Measurements from ENCODE around the gene WDR7. TPM values are rescaled to one million over a fixed set of nuclear protein-coding genes. Genes with fewer than 3 reads are reported as not detected.

Gene WDR7
- total and polyA plus RNA-seq, 2 donors: 9.1 to 70.8 TPM

DNA sequence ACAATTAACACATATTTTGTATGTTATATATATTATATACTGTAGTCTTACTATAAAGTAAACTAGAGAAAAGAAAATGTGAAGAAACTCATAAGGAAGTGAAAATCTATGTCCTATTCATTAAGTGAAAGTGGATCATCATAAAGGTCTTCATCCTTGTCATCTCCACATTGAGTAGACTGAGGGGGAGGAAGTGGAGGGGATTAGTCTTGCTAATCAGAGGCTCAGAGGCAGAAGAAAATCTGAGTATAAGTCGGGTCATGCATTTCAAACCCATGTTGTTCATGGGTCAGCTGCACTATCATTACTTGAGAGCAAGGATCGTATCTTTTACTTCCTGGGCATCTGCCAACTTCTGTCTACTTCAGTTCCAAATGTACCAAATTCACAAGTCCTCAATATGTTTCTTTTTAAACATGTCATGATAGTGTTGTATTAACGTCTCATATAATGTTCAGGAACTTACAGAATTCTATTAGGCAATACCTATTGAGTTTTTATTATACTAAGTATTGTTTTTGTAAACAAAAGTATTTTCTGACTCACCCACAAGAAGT is 286.8 kb downstream of the WDR7 start:
- no peak overlapping the region for H3K27ac ChIP-seq (ENCODE audit: low read depth)
- WGBS: 51% methylated on average over 3 of the region's 3 CpGs
- no peak overlapping the region for H3K4me3 ChIP-seq (ENCODE audit: low read depth, low read length)

DNA sequence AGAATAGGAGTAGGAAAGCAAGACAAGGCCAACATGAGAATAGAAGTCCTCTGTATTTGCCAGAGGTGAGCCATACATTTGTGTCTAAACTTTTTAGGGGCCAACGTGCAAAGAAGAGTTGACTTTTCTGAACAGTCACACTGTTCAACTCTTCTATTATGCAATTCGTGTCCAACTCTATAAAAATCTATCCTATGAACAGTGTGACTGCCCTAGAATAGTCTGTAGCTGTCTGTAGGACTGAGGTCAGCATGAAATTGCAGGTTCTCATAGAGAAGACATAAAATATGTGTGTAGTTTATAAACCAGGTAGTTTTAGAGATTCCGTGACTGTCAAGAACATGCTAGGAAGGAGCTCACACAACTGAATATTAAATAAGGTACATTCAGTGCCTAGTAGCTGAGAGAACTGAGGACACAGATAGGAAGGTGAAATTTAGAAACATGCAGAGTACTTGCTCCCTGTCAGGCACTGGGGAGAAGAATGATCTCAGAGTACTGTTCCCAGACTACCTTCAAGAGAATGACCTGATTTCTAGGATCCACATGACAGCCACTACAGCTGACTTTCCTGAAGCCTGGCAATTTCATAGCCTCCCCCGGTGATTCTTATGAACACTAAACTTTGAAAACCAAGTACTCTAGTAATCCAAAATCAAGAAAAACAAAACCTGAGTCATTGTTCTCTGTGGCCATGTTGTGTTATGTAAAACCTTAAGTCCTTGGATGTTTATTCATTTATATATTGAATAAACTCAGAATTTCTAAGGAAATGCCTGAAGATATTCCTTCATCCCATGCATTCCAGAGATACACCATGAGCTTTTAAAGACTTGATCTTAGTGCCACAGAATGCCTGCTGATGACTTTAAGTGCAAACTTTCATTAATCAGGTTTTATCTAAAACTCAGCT is 294.3 kb downstream of the WDR7 start:
- no peak for DNase-seq (ENCODE audit: extremely low spot score)
- 93% methylated on average over 4 of the region's 4 CpGs for WGBS
- H3K36me3 ChIP-seq (ENCODE audit: insufficient read depth): no peaks in the 10 kb centered on the region
- no peaks in the 10 kb centered on the region for H3K4me1 ChIP-seq (ENCODE audit: insufficient read depth)
- no peak overlapping the region for H3K27ac ChIP-seq (ENCODE audit: low read depth)
- no peak overlapping the region for H3K4me3 ChIP-seq (ENCODE audit: low read depth, low read length)

More for the DNA sequence above, 286.8 kb downstream of the WDR7 start:
- Histone ChIP-seq H3K4me1 (ENCODE audit: insufficient read depth) (no peaks in the 10 kb centered on the region), H3K36me3 (ENCODE audit: insufficient read depth) (no peaks in the 10 kb centered on the region)
- DNase-seq (ENCODE audit: extremely low spot score): no peak

DNA sequence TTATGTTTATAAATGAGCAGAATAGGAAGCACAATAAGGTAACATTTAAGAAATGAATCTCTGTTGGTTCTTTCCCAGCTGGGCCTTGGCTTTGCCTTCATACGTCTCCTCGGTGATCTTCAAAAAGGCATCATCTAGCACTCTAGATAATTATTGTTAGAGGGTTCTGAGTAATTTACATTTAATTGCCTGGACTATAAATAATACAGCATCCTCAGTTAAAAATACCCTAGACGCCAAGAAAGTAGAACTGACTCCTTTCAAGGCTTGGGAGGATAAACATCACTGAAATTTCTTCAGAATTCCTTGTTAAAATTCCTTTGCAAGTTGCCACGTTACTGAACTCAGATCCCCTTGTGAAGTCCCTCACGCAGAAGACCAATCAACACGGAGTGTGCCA is 296.1 kb downstream of the WDR7 start:
- no peak for DNase-seq (ENCODE audit: extremely low spot score)
- no peaks in the 10 kb centered on the region for H3K4me1 ChIP-seq (ENCODE audit: insufficient read depth)
- no peak overlapping the region for H3K4me3 ChIP-seq (ENCODE audit: low read depth, low read length)
- no peak overlapping the region for H3K27ac ChIP-seq (ENCODE audit: low read depth)
- H3K36me3 ChIP-seq (ENCODE audit: insufficient read depth): no peaks in the 10 kb centered on the region
- WGBS: 75% methylated on average over 6 of the region's 6 CpGs

DNA sequence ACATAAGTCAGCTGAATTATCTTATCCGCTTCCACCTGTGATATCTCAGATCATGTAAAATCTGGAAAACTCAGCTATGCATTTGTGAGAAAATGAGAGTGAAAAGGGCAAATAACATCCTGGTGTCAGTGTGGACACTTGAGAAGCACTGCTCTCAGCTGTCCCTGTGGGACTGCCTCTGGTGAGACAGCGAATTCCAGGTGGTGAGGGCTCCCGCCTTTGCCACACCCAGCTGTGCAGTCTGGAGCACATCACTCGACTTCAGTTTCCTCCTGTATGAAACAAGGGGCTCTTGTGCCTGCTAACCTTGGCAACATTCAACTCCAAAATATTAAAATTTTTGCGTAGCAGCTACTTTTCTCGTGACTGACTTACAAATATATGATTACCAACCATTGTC is 300.9 kb downstream of the WDR7 start:
- Histone ChIP-seq H3K36me3 (ENCODE audit: insufficient read depth) (no peaks in the 10 kb centered on the region), H3K4me3 (ENCODE audit: low read depth, low read length) (no peak overlapping the region), H3K27ac (ENCODE audit: low read depth) (no peak overlapping the region), H3K4me1 (ENCODE audit: insufficient read depth) (no peaks in the 10 kb centered on the region)
- DNase-seq (ENCODE audit: extremely low spot score): no peak
- 86% methylated on average over 6 of the region's 6 CpGs for WGBS

DNA sequence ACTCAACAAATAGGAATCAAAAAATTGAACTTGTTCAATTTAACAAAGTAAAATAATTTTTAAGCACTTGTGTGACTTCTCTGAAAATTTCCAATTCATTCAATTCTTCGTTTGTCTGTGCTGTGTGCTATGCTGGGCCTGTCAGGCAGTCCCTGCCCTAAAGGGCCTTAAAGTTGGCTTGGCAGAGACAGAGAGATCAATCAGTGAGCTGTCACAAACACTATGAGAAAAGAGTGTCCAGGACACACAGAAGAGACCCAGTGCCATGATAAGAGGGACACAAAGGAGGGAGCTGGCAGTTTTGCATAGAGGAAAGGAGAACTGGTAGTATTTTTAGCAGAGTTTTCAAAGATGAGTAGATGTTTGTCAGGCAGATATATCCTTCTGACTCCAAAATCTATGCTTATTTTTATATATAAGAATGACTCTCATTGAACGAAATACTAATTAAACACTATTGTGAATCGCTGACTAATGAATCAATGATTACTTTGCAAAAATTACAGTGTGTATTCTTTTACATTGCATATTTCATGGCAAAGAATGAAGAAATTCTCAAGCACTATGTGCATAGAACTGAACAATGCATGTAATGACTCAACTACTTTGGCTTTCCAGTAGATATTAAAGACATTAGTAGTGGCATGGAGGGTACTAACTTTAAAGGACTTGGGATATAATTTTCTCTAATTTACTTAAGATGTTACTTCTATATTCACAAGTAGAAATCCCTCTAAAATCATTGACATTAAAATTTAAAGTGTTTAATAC is 302.5 kb downstream of the WDR7 start:
- H3K27ac ChIP-seq (ENCODE audit: low read depth): no peak overlapping the region
- WGBS: 97% methylated on average over 3 of the region's 3 CpGs
- H3K36me3 ChIP-seq (ENCODE audit: insufficient read depth): no peaks in the 10 kb centered on the region
- no peak overlapping the region for H3K4me3 ChIP-seq (ENCODE audit: low read depth, low read length)
- DNase-seq (ENCODE audit: extremely low spot score): no peak
- H3K4me1 ChIP-seq (ENCODE audit: insufficient read depth): no peaks in the 10 kb centered on the region

DNA sequence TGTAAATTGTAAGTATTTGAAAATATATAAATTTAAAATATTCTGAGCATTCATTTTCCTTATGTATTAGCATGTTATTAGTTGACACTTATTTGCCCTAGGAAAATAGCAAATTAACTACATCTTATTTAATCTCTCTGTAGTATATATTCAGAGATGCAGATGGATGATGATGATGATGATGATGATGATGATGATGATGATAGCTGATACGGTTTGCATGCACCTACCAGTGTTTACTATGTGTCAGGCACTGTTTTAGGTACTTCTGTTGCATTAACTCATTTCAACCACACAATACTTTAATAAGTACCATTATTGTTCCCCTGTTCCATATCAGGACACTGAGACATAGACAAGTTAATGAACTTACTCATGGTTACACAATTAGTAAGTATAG is 304.3 kb downstream of the WDR7 start:
- H3K4me3 ChIP-seq (ENCODE audit: low read depth, low read length): no peak overlapping the region
- H3K4me1 ChIP-seq (ENCODE audit: insufficient read depth): no peaks in the 10 kb centered on the region
- H3K36me3 ChIP-seq (ENCODE audit: insufficient read depth): no peaks in the 10 kb centered on the region
- H3K27ac ChIP-seq (ENCODE audit: low read depth): no peak overlapping the region
- 90% methylated on average over 1 of the region's 1 CpG for WGBS
- DNase-seq (ENCODE audit: extremely low spot score): no peak

DNA sequence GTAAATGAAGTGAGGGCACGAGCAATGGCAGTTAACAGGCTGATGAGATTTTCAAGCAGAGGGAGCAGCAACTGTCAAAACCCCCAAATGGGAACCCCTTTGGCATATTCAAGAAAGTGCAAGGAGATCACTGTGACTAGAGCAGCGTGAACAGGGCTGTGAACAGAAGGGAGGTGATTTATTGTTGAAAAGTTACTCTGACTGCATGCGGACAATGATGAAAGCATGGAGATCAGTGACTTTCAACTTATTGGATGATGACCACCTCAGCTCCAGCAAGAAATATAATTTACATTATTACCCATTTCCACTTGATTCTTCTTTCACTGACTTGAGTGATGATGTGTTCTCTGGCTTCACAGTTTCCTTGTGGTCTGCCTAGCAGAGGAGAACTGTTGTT is 308.0 kb downstream of the WDR7 start:
- Histone ChIP-seq H3K27ac (ENCODE audit: low read depth) (no peak overlapping the region), H3K36me3 (ENCODE audit: insufficient read depth) (no peaks in the 10 kb centered on the region), H3K4me3 (ENCODE audit: low read depth, low read length) (no peak overlapping the region), H3K4me1 (ENCODE audit: insufficient read depth) (no peaks in the 10 kb centered on the region)
- 88% methylated on average over 3 of the region's 3 CpGs for WGBS
- no peak for DNase-seq (ENCODE audit: extremely low spot score)

DNA sequence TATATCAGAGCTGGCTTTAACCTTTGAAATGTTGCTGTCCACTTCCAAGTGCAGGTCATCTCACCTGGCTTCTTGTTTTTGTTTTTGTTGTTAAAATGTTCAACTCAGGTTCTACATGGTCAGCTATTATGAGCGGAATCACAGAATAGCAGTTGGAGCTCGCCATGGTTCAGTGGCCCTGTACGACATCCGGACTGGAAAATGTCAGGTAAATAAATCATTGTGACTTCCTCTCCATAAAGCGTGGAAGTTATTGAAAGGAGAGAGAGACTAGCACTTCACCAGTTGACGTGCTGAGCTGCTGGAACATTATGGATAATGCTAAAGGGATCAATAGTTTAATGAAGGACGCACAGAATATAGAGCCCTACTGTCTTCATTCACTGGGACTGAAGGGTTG is 311.2 kb downstream of the WDR7 start:
- Histone ChIP-seq H3K27ac (ENCODE audit: low read depth) (no peak overlapping the region), H3K36me3 (ENCODE audit: insufficient read depth) (no peaks in the 10 kb centered on the region), H3K4me1 (ENCODE audit: insufficient read depth) (no peaks in the 10 kb centered on the region), H3K4me3 (ENCODE audit: low read depth, low read length) (no peak overlapping the region)
- no peak for DNase-seq (ENCODE audit: extremely low spot score)
- WGBS: 87% methylated on average over 7 of the region's 7 CpGs

DNA sequence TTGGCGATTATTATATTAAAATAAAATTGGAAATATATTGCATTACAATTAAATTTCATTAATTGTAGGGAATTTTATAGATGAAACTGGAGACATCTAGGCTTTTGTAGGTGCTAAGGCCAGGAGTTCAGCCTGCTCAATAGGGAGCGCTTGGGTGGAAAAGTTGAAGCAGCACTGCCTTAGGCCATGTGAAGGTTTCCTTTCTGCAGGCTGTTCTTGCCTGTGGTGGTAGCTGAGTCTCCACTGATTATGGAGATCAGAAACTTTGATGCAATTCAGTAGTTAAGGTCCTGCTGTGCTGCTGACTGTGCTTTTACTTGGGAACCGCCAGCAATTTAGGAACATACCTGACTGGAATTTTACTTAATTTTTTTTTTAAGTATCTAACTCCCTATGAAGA is 315.9 kb downstream of the WDR7 start:
- WGBS: 96% methylated on average over 3 of the region's 3 CpGs

DNA sequence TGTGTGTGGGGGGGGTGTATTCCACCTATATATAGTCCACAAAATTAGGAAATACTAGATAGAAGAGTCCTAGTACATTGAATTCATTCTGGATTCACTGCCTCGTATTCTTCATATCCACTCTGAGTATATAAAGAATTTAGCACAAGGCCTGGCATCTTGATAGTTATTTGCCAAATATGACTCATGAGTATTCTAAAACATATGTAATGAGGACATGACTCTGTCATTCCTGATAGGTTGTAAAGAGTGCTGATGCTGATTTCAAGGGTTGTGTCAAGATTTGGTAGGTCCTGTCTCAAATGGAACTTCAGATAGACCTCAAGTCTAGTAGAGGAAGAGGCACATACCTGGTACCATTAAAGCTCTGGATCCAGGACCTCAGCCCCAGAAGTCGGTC is 322.3 kb downstream of the WDR7 start:
- DNase-seq (ENCODE audit: extremely low spot score): no peak
- no peaks in the 10 kb centered on the region for H3K4me1 ChIP-seq (ENCODE audit: insufficient read depth)
- no peak overlapping the region for H3K4me3 ChIP-seq (ENCODE audit: low read depth, low read length)
- WGBS: 99% methylated on average over 2 of the region's 2 CpGs
- H3K36me3 ChIP-seq (ENCODE audit: insufficient read depth): peaks cover 2% of the 10 kb centered on the region
- H3K27ac ChIP-seq (ENCODE audit: low read depth): no peak overlapping the region

More for the DNA sequence above, 315.9 kb downstream of the WDR7 start:
- DNase-seq (ENCODE audit: extremely low spot score): no peak
- Histone ChIP-seq H3K4me1 (ENCODE audit: insufficient read depth) (no peaks in the 10 kb centered on the region), H3K27ac (ENCODE audit: low read depth) (no peak overlapping the region), H3K36me3 (ENCODE audit: insufficient read depth) (peaks cover 2% of the 10 kb centered on the region), H3K4me3 (ENCODE audit: low read depth, low read length) (no peak overlapping the region)

DNA sequence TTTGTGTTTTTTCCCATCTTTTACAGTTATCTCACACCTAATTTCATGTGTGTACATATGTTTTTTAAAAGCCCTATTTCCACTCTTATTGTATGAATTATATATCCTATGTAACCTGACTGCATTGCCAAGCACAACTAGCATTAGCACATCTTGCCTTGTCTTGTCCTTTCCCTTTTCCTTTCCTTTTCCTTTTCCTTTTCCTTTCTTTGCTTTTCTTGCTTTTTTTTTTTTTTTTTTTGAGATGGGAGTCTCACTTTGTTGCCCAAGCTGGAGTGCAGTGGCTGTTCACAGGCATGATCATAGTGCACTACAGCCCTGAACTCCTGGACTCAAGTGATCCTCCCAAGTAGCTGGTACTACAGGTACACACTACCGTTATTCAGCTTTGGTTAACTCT is 323.0 kb downstream of the WDR7 start:
- Histone ChIP-seq H3K4me1 (ENCODE audit: insufficient read depth) (no peaks in the 10 kb centered on the region), H3K36me3 (ENCODE audit: insufficient read depth) (peaks cover 2% of the 10 kb centered on the region), H3K27ac (ENCODE audit: low read depth) (no peak overlapping the region), H3K4me3 (ENCODE audit: low read depth, low read length) (no peak overlapping the region)
- 88% methylated on average over 1 of the region's 1 CpG for WGBS
- no peak for DNase-seq (ENCODE audit: extremely low spot score)

DNA sequence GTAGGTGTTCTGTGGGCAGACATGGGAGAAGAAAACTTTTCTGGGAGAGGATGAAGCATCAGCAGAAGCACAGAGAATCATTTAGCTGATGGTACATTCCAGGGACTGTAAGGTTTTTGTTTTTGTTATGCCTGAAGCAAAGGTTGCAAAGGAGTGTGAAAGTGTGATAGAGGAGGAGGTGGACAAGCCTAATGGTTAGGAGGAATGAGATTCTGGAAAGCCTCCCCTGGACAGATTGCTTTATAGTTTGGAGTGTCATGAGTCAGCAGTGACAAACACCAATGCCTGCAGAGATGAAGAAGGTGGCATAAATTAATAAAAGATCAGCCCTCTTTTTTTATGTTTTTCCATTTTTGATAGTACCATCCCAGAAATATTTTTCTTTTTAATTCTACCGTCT is 324.1 kb downstream of the WDR7 start:
- no peak overlapping the region for H3K27ac ChIP-seq (ENCODE audit: low read depth)
- H3K36me3 ChIP-seq (ENCODE audit: insufficient read depth): no peaks in the 10 kb centered on the region
- no peaks in the 10 kb centered on the region for H3K4me1 ChIP-seq (ENCODE audit: insufficient read depth)
- 95% methylated on average over 1 of the region's 1 CpG for WGBS
- no peak for DNase-seq (ENCODE audit: extremely low spot score)
- no peak overlapping the region for H3K4me3 ChIP-seq (ENCODE audit: low read depth, low read length)

DNA sequence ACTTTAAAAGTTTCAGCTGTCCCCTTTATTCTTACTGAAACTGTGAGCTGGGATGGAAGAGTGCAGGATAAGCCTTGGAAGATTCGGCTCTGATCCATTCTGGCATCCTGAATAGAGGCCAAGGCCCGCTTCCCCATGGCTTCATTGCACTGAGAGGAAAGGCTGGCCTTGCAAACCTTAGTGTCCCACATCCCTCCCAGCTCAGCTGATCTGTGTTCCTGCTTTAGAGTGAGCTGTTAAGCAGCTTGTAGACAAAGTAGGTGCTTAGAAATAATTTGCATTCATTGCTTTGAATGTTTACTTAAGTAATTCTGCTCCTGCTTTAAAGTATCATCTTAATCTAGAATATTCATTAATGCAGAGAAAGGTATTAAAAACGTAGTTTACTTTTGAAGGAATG is 326.1 kb downstream of the WDR7 start:
- no peak overlapping the region for H3K4me3 ChIP-seq (ENCODE audit: low read depth, low read length)
- DNase-seq (ENCODE audit: extremely low spot score): no peak
- H3K27ac ChIP-seq (ENCODE audit: low read depth): no peak overlapping the region
- 65% methylated on average over 3 of the region's 3 CpGs for WGBS
- H3K36me3 ChIP-seq (ENCODE audit: insufficient read depth): no peaks in the 10 kb centered on the region
- H3K4me1 ChIP-seq (ENCODE audit: insufficient read depth): no peaks in the 10 kb centered on the region

DNA sequence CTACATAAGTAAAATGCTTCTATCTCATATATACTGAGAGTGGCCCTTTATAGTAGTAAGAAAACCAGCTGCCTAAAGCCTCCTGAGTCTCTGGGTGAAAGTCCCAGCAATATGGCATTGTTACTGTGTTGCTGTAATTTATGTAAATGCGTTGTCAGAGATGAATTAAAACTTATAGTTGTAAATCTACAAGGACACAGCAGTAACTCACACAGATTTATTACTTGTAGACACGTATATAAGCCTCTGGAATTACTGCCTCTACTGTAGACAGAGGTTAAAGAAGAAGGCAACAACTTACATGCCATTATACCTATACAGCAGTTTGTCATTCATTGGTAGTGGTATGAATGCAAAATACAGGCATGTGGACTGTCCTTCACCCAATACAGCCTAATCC is 326.6 kb downstream of the WDR7 start:
- Histone ChIP-seq H3K27ac (ENCODE audit: low read depth) (no peak overlapping the region), H3K4me1 (ENCODE audit: insufficient read depth) (no peaks in the 10 kb centered on the region), H3K4me3 (ENCODE audit: low read depth, low read length) (no peak overlapping the region), H3K36me3 (ENCODE audit: insufficient read depth) (no peaks in the 10 kb centered on the region)
- WGBS: 84% methylated on average over 2 of the region's 2 CpGs
- DNase-seq (ENCODE audit: extremely low spot score): no peak
